Astrocyte (in vitro differentiated cells and primary cell): ENCODE results near the gene SLC27A4. TPM values are rescaled to one million over a fixed set of nuclear protein-coding genes. Genes with fewer than 3 reads are reported as not detected.
A peak's percentile ranks its signal among the peaks of the same experiment; 100 is the strongest.

Experiments used
- DNase-seq: peaks from one replicate; pipeline ENCODE4 v3.0.0-alpha.2; 2010; ENCODE audit warnings: low read depth
- FAIRE-seq: peaks from 2 replicates; lab custom pipeline; 2011; peaks lifted over from hg19 to GRCh38; lab: Jason Lieb, UNC
- H2AFZ ChIP-seq: 2 replicates; pipeline ENCODE4 v1.6.0; 2012; ENCODE audit warnings: low read depth, low read length, inconsistent platforms
- H3K27ac ChIP-seq: 2 replicates; pipeline ENCODE4 v1.5.1; 2011; ENCODE audit warnings: low read depth, low read length, inconsistent platforms
- H3K27me3 ChIP-seq: 2 replicates; pipeline ENCODE4 v1.6.0; 2011; ENCODE audit warnings: low read length, inconsistent platforms; ENCODE audit not compliant: insufficient read depth
- H3K36me3 ChIP-seq: 2 replicates; pipeline ENCODE4 v1.5.1; 2011; ENCODE audit warnings: low read length, inconsistent platforms; ENCODE audit not compliant: insufficient read depth
- H3K4me1 ChIP-seq: 2 replicates; pipeline ENCODE4 v1.5.1; 2011; ENCODE audit warnings: low read length, inconsistent platforms; ENCODE audit not compliant: insufficient read depth
- H3K4me2 ChIP-seq: 2 replicates; pipeline ENCODE4 v1.6.0; 2012; ENCODE audit warnings: low read length, inconsistent platforms
- H3K4me3 ChIP-seq: 2 replicates; pipeline ENCODE4 v1.5.1; 2011; ENCODE audit warnings: low read depth, mild to moderate bottlenecking, low read length, inconsistent platforms; ENCODE audit not compliant: insufficient read depth
- H3K79me2 ChIP-seq: 2 replicates; pipeline ENCODE4 v1.6.0; 2012; ENCODE audit warnings: mild to moderate bottlenecking, low read length, inconsistent platforms; ENCODE audit not compliant: insufficient read depth
- H3K9ac ChIP-seq: 2 replicates; pipeline ENCODE4 v1.6.0; 2012; ENCODE audit warnings: mild to moderate bottlenecking, low read length, inconsistent platforms
- H3K9me3 ChIP-seq: 2 replicates; pipeline ENCODE4 v1.5.1; 2012; ENCODE audit warnings: low read depth, mild to moderate bottlenecking, low read length, inconsistent platforms; ENCODE audit not compliant: insufficient read depth
- H4K20me1 ChIP-seq: 2 replicates; pipeline ENCODE4 v1.6.0; 2012; ENCODE audit warnings: low read length, inconsistent platforms; ENCODE audit not compliant: insufficient read depth
- H3K27ac Mint-ChIP-seq: one replicate; pipeline ENCODE4 v1.8.0; 2021; ENCODE audit warnings: mild to moderate bottlenecking, mixed read lengths; ENCODE audit not compliant: unreplicated experiment
- H3K27me3 Mint-ChIP-seq: one replicate; pipeline ENCODE4 v1.8.0; 2021; ENCODE audit warnings: low read depth, mixed read lengths; ENCODE audit not compliant: unreplicated experiment
- H3K36me3 Mint-ChIP-seq: one replicate; pipeline ENCODE4 v1.8.0; 2021; ENCODE audit warnings: low read depth, mixed read lengths; ENCODE audit not compliant: unreplicated experiment
- H3K4me1 Mint-ChIP-seq: one replicate; pipeline ENCODE4 v1.8.0; 2021; ENCODE audit warnings: low read depth, mixed read lengths; ENCODE audit not compliant: unreplicated experiment
- H3K4me3 Mint-ChIP-seq: one replicate; pipeline ENCODE4 v1.8.0; 2021; ENCODE audit warnings: mild to moderate bottlenecking, moderate library complexity, mixed read lengths; ENCODE audit not compliant: unreplicated experiment
- H3K9me3 Mint-ChIP-seq: one replicate; pipeline ENCODE4 v1.8.0; 2021; ENCODE audit warnings: mild to moderate bottlenecking, mixed read lengths; ENCODE audit not compliant: unreplicated experiment
- CTCF ChIP-seq: IDR thresholded peaks from 2 replicates; pipeline ENCODE4 v1.5.1; 2011; ENCODE audit warnings: low read depth, mild to moderate bottlenecking, inconsistent platforms, low read length, moderate library complexity; ENCODE audit not compliant: insufficient read depth
- EZH2 ChIP-seq: IDR thresholded peaks from 2 replicates; pipeline ENCODE4 v1.6.1; 2012; ENCODE audit warnings: mild to moderate bottlenecking, low read length, inconsistent platforms; ENCODE audit not compliant: insufficient read depth
- total RNA-seq: library from RNA; stranded (reverse); gene quantifications from 2 replicates; pipeline ENCODE4 v1.2.1, GENCODE V29; 2021

SLC27A4 gene
- total RNA-seq, 1 donor from 2014 or later = 26.9 TPM

DNA sequence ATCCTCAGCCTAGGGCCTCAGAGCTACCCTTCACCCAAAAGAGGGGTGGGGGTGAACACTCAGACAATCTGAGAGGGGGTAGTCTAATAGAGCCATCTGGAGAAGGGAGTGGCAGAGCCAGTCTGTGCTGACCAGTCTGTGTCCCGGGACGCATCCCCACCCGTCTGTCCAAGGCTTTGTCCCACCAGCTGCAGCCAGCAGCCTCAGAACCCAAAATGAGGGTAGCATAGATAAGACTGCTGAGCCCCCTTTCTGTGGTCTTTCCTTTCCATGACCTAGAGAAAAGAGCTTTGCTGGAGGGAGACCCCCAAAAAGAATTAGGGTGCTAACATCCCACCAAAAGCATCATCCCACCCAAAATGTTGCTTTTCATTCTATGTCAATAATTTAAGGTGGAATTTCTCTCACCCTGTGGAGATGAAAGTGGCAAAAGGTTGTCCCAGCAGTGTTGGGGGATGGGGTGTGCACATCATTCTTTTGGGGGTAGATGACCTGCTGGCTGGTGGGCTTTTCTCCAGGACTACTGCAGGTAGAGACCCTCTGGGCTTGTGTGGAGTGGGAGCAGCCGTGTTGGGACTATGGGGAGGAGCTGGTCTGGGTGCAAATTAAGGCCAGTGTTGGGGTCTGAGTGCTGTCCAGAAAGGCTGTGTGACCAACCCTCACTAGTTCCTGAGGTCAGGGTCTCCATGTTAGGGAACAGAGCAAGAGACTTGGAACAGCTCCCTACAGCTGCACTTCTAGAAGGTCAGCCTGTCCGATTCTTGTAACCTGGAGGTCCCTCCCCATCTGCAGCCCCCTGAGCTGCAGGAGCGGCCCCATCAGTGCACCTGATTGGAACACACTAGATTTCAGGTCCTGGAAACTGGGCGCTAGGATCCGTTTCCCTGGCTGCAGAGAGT, 50.7 kb downstream of the SLC27A4 start:
- peaks cover 12% of the 10 kb centered on the region for H3K4me1 Mint-ChIP-seq
- no peak overlapping the region for H3K9ac ChIP-seq
- H3K36me3 Mint-ChIP-seq = peaks cover 22% of the 10 kb centered on the region
- no peak overlapping the region for H3K4me3 Mint-ChIP-seq
- H3K4me3 ChIP-seq = no peak overlapping the region
- DNase-seq (no peak), FAIRE-seq (no peak)
- peaks cover 33% of the 10 kb centered on the region for H3K27me3 ChIP-seq
- H2AFZ ChIP-seq = no peak overlapping the region
- H3K36me3 ChIP-seq = peaks cover 8% of the 10 kb centered on the region
- peak overlapping the region; percentile 9 for H3K27ac Mint-ChIP-seq
- H3K9me3 ChIP-seq = no peaks in the 10 kb centered on the region
- H3K4me2 ChIP-seq = no peak overlapping the region
- no peak overlapping the region for H3K27ac ChIP-seq
- H3K9me3 Mint-ChIP-seq = peaks cover 3% of the 10 kb centered on the region
- no peaks in the 10 kb centered on the region for H3K4me1 ChIP-seq
- H3K27me3 Mint-ChIP-seq = peaks cover 34% of the 10 kb centered on the region
- peaks cover 66% of the 10 kb centered on the region for H4K20me1 ChIP-seq
- TF ChIP-seq CTCF = no peak
- no peak for TF ChIP-seq EZH2
- H3K79me2 ChIP-seq = no peaks in the 10 kb centered on the region

DNA sequence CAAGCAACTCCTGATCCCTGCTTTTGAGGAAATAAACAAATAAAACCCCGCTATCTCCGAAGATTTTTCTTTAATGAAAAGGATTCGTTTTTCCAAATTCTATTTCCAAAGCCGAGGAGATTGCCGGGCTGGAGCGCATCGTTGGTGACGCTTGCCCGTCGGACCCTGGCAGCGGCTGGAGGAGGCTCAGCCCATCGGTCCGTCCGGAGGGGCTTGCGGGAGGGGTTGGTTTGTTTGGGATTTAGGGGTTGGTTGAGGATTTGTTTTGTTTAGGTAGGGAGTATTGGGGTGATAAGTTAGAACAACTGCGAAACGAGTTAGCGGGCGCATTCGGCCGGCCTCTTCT, 51.6 kb downstream of the SLC27A4 start:
- Histone ChIP-seq H2AFZ (no peak overlapping the region), H3K9me3 (no peaks in the 10 kb centered on the region), H3K4me3 (no peak overlapping the region), H3K79me2 (no peaks in the 10 kb centered on the region), H3K4me1 (no peaks in the 10 kb centered on the region), H3K4me2 (no peak overlapping the region), H3K27me3 (peaks cover 35% of the 10 kb centered on the region), H3K36me3 (peaks cover 8% of the 10 kb centered on the region), H3K9ac (no peak overlapping the region), H3K27ac (no peak overlapping the region), H4K20me1 (peaks cover 58% of the 10 kb centered on the region)
- TF ChIP-seq CTCF (no peak), EZH2 (no peak)
- FAIRE-seq (no peak), DNase-seq (no peak)
- Mint-ChIP-seq H3K9me3 (peaks cover 3% of the 10 kb centered on the region), H3K27me3 (peaks cover 40% of the 10 kb centered on the region), H3K4me3 (no peak overlapping the region), H3K4me1 (peaks cover 12% of the 10 kb centered on the region), H3K36me3 (peaks cover 20% of the 10 kb centered on the region), H3K27ac (peak overlapping the region; percentile 41)
